Stimulated activated CD4-positive, alpha-beta T cell treated with anti-CD3 and anti-CD28 coated beads, TNF-alpha, amount 100 ng/mL, for 1 hour (primary cell): ENCODE measurements around the gene ZNF439.
A peak's percentile ranks its signal among the peaks of the same experiment; 100 is the strongest.
"Not testable (repeated sequence)": the region's sequence is repeated elsewhere in the genome, so short reads cannot be mapped to it uniquely, and the experiment has no call there.

Experiments
- DNase-seq, 3 donors: peaks; one replicate each; pipeline ENCODE4 v3.0.0-alpha.2; 2020; ENCODE audit warnings: low read depth in 3 of 3, low spot score in 1 of 3

Gene ZNF439

GRCh38 chr19:11868188-11868587 lies 19.7 kb downstream of the ZNF439 start:
- DNase-seq: no peak

GRCh38 chr19:11872624-11873023 lies 24.1 kb downstream of the ZNF439 start:
- DNase-seq: no peak

DNA sequence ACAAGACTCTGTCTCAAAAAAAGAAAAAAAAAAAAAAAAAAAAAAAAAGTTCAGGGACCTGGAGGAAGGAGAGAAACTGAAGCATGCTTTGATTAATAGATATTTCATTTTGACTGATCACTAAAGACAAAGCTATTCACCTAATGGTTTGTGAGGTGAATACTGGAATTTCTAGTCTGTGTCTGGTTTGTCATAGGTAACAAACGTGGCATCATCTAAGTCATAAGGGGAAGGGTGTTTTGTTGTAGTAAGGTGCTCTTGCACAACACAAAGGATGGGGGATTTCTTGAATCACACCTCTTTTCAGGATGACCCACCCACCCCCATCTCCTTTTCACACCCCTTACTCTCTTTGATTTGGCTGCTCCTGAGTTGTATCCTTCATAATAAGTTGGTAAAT lies 25.2 kb downstream of the ZNF439 start:
- no peak for DNase-seq

GRCh38 chr19:11879687-11880266 lies 31.3 kb downstream of the ZNF439 start:
- peak in 1 of 3 donors; percentile 23 for DNase-seq

GRCh38 chr19:11880598-11880997 lies 32.1 kb downstream of the ZNF439 start:
- no peak for DNase-seq

DNA sequence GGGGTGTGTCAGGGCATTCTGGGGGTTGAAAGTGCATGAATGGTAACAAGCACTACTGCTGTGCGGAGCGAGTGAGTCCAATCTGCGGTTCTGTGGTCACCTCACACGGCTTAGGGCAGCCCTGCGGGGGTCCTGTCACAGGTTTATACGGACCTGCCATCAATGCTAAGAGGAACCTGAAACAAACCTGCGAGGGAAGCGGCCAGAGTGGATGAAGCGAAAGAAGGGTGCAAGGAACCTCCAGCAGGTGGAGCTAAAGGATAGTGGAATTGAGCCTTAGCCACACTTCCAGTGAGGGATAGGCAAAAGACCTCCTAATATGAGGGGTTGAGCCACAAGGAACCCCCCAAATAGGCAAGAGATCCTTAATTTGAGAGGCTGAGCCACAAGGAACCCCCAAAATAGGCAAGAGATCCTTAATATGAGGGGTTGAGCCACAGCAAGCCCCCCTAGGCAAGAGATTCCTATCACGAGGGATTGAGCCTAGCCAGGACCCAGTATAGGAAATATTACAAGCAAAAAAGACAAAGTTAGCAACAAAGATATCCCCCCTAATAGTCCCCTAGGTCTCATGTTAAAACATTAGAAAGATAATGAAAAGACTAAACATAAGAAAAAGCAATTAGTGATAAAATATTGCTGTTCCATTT lies 32.8 kb downstream of the ZNF439 start:
- DNase-seq: peak in 2 of 3 donors; percentile 26 to 36

- DNase-seq: no peak
Measured at GRCh38 chr19:11882606-11883005, 34.1 kb downstream of the ZNF439 start.

GRCh38 chr19:11887234-11887610 lies 38.7 kb downstream of the ZNF439 start:
- no peak for DNase-seq

- peak in 2 of 3 donors; percentile 19 to 45 for DNase-seq
Measured at GRCh38 chr19:11887611-11888531, 39.3 kb downstream of the ZNF439 start, which contains the start of gene ZNF69. Gene ZNF69 (plus strand): TSS chr19:11887782. CDS start chr19:11887924, 142 bp downstream.

DNA sequence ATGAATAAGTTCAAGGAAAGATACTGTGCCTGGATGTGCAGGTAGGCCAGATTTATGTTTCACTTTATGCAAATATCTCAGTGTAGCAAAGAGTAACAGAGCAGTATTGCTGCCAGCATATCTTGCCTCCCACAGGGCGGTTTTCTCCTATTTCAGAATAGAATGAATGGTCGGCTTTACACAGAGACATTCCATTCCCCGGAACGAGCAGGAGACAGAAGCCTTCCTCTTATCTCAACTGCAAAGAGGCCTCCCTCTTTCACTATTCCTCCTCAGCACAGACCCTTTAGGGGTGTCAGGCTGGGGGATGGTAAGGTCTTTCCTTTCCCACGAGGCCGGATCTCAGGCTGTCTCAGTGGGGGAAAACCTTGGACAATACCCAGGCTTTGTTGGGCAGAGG lies 41.4 kb downstream of the ZNF439 start:
- not testable (repeated sequence) for DNase-seq

- DNase-seq: no peak
Measured at GRCh38 chr19:11890634-11891033, 42.1 kb downstream of the ZNF439 start.

GRCh38 chr19:11894851-11895250 lies 46.3 kb downstream of the ZNF439 start:
- DNase-seq: no peak

DNA sequence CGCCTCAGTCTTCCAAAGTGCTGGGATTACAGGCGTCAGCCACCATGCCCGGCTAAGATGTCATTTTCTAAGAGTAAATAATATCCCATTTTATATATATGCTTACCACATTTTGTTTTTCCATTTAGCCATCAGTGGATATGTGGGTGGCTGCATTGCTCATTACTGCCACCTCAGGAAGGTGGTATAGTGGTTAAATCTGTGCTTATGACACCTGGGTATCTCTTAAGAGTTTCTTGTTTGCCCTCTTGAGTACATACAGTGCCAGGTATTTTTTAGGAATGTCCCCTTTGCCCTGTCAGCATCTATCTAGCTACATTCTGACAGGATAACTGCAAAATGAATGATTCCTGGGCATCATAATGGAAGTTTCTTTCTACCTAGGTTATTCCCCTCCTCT lies 53.7 kb downstream of the ZNF439 start:
- DNase-seq: no peak

- no peak for DNase-seq
Measured at GRCh38 chr19:11905928-11906327, 57.4 kb downstream of the ZNF439 start.

DNA sequence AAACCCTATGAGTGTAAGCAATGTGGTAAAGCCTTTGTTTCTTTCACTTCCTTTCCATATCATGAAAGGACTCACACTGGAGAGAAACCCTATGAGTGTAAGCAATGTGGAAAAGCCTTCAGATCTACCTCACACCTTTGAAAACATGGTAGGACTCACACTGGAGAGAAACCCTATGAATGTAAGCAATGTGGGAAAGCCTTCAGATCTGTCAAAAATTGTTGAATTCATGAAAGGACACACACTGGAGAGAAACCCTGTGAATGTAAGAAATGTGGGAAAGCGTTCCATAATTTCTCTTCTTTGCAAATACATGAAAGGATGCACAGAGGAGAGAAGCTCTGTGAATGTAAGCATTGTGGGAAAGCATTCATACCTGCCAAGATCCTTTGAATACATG lies 63.4 kb downstream of the ZNF439 start:
- DNase-seq: not testable (repeated sequence)

- not testable (repeated sequence) for DNase-seq
Measured at GRCh38 chr19:11914417-11915051, 66.0 kb downstream of the ZNF439 start.
